Vagina (tissue), 2 donors: ENCODE measurements around the gene LRRC1. TPM values are rescaled to one million over a fixed set of nuclear protein-coding genes. Genes with fewer than 3 reads are reported as not detected.

Experiments
- DNase-seq, 2 donors: peaks; one replicate each; pipeline ENCODE4 v3.0.0-alpha.2; 2017; ENCODE audit errors: extremely low spot score in 2 of 2
- H3K27ac ChIP-seq: fragments of 200-600 bp; sonication (generic); one replicate; pipeline ENCODE4 v1.5.1; 2019
- H3K27me3 ChIP-seq: fragments of 200-600 bp; sonication (generic); one replicate; pipeline ENCODE4 v1.5.1; 2019
- H3K36me3 ChIP-seq, 2 donors: fragments of 200-600 bp; sonication (generic); one replicate each; pipeline ENCODE4 v1.5.1; 2017 to 2019
- H3K4me1 ChIP-seq: fragments of 200-600 bp; sonication (generic); one replicate; pipeline ENCODE4 v1.5.1; 2019
- H3K4me3 ChIP-seq, 2 donors: fragments of 200-600 bp; sonication (generic); 1 replicate in 1 of 2; 2 replicates in 1 of 2; pipeline ENCODE4 v1.5.1; 2016 to 2019
- H3K9me3 ChIP-seq: fragments of 200-600 bp; sonication (generic); one replicate; pipeline ENCODE4 v1.5.1; 2019
- CTCF ChIP-seq, 3 experiments: fragments of 450-650 bp in 2 of 3; fragments of 200-600 bp in 1 of 3; sonication (generic) in 1 of 3; IDR thresholded peaks; one replicate each; pipeline ENCODE4 v1.5.1; 2017 to 2019; ENCODE audit warnings: antibody characterized with exemption in 3 of 3, mild to moderate bottlenecking in 2 of 3, moderate library complexity in 2 of 3
- POLR2A ChIP-seq, 2 donors: fragments of 450-650 bp; IDR thresholded peaks; one replicate each; pipeline ENCODE4 v1.6.1; 2017; ENCODE audit warnings: antibody characterized with exemption in 2 of 2, mild to moderate bottlenecking in 2 of 2, moderate library complexity in 2 of 2
- POLR2AphosphoS5 ChIP-seq, 2 donors: sonication (generic); formaldehyde crosslinking; IDR thresholded peaks; one replicate each; pipeline ENCODE4 v1.9.0; 2017; ENCODE audit warnings: antibody characterized with exemption in 2 of 2, mild to moderate bottlenecking in 2 of 2, low read depth in 1 of 2; ENCODE audit not compliant: insufficient read depth in 1 of 2
- intact Hi-C: fragments of 100-400 bp; cut with DNase I; formaldehyde crosslinking; loops from one replicate; pipeline ENCODE4 v1.15.1; 2023
- total RNA-seq: library from RNA; depleted of rRNA; stranded (reverse); fragments of >200 nt; gene quantifications from one replicate; pipeline ENCODE4 v1.2.3, GENCODE V29; 2016

Gene LRRC1
- total RNA-seq, 1 donor from 2014 or later = 52.5 TPM

GRCh38 chr6:53829698-53830221 lies 35.0 kb downstream of the LRRC1 start:
- Histone ChIP-seq H3K9me3 (no peaks in the 10 kb centered on the region), H3K4me3 (no peak overlapping the region), H3K27ac (no peak overlapping the region), H3K4me1 (peaks cover 43% of the 10 kb centered on the region), H3K36me3 (no peaks in the 10 kb centered on the region), H3K27me3 (no peaks in the 10 kb centered on the region)
- TF ChIP-seq CTCF (IDR thresholded peaks at IDR 0.05) = no peak
- no peak for TF ChIP-seq POLR2A (IDR thresholded peaks at IDR 0.05)
- TF ChIP-seq POLR2AphosphoS5 (IDR thresholded peaks at IDR 0.05; ENCODE audit: insufficient read depth in 1 of 2, low read depth in 1 of 2) = no peak
- intact Hi-C loops = no loop called here
- no peak for DNase-seq

DNA sequence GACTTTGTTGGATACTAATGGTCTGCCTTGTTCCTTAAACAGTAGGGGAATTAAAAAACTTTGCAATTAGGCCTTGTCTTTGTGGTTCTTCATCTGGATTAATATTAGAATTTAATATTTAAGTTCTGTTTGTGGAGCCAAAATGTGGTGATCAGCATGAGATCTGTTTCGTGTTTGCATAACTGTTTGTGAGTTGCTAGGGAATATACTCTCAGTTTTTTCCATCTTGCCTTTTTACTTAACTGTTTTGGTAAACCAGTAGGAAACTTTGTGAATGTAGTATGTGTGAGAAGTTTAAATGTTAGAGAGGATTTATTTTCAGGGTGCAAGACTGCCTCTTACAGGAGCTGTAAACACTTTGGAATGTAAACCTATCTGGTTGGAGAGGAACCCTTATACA lies 35.6 kb downstream of the LRRC1 start:
- H3K27ac ChIP-seq = no peak overlapping the region
- H3K4me1 ChIP-seq = peaks cover 37% of the 10 kb centered on the region
- intact Hi-C loops = no loop called here
- no peak overlapping the region for H3K4me3 ChIP-seq
- TF ChIP-seq POLR2A (IDR thresholded peaks at IDR 0.05) (no peak), CTCF (IDR thresholded peaks at IDR 0.05) (no peak), POLR2AphosphoS5 (IDR thresholded peaks at IDR 0.05; ENCODE audit: insufficient read depth in 1 of 2, low read depth in 1 of 2) (no peak)
- no peaks in the 10 kb centered on the region for H3K9me3 ChIP-seq
- no peak for DNase-seq
- H3K36me3 ChIP-seq = no peaks in the 10 kb centered on the region
- no peaks in the 10 kb centered on the region for H3K27me3 ChIP-seq

- Histone ChIP-seq H3K27me3 (no peaks in the 10 kb centered on the region), H3K4me1 (peaks cover 28% of the 10 kb centered on the region), H3K9me3 (no peaks in the 10 kb centered on the region), H3K4me3 (no peak overlapping the region), H3K27ac (no peak overlapping the region), H3K36me3 (no peaks in the 10 kb centered on the region)
- TF ChIP-seq CTCF (IDR thresholded peaks at IDR 0.05) = no peak
- no peak for TF ChIP-seq POLR2A (IDR thresholded peaks at IDR 0.05)
- no peak for TF ChIP-seq POLR2AphosphoS5 (IDR thresholded peaks at IDR 0.05; ENCODE audit: insufficient read depth in 1 of 2, low read depth in 1 of 2)
- intact Hi-C loops = no loop called here
- no peak for DNase-seq
Observed at GRCh38 chr6:53831081-53831869, 36.5 kb downstream of the LRRC1 start.

GRCh38 chr6:53831936-53832660 lies 37.3 kb downstream of the LRRC1 start:
- no peak for DNase-seq
- Histone ChIP-seq H3K27me3 (no peaks in the 10 kb centered on the region), H3K4me1 (peaks cover 25% of the 10 kb centered on the region), H3K27ac (no peak overlapping the region), H3K4me3 (no peak overlapping the region), H3K9me3 (no peaks in the 10 kb centered on the region), H3K36me3 (no peaks in the 10 kb centered on the region)
- intact Hi-C loops = no loop called here
- no peak for TF ChIP-seq POLR2AphosphoS5 (IDR thresholded peaks at IDR 0.05; ENCODE audit: insufficient read depth in 1 of 2, low read depth in 1 of 2)
- no peak for TF ChIP-seq POLR2A (IDR thresholded peaks at IDR 0.05)
- no peak for TF ChIP-seq CTCF (IDR thresholded peaks at IDR 0.05)
